D721Med (cell line): ENCODE measurements around the gene C1orf226.

Experiments used
- DNase-seq: peaks from one replicate; pipeline ENCODE4 v3.0.0; 2011; ENCODE audit warnings: low spot score; ENCODE audit not compliant: insufficient read length
- FAIRE-seq: peaks from 2 replicates; lab custom pipeline; 2011; peaks lifted over from hg19 to GRCh38; lab: Jason Lieb, UNC
- CTCF ChIP-seq: IDR thresholded peaks from 2 replicates; pipeline ENCODE4 v1.5.1; 2012; ENCODE audit warnings: mild to moderate bottlenecking, control low read depth; ENCODE audit not compliant: insufficient read depth; ENCODE audit errors: missing control alignments

The C1orf226 gene

GRCh38 chr1:162381383-162381782 is at the start of gene C1orf226:
Gene C1orf226 (plus strand): TSS chr1:162381728. CDS start chr1:162381902, 174 bp downstream.
- FAIRE-seq = no peak
- TF ChIP-seq CTCF = no peak
- DNase-seq = peak; percentile 8

DNA sequence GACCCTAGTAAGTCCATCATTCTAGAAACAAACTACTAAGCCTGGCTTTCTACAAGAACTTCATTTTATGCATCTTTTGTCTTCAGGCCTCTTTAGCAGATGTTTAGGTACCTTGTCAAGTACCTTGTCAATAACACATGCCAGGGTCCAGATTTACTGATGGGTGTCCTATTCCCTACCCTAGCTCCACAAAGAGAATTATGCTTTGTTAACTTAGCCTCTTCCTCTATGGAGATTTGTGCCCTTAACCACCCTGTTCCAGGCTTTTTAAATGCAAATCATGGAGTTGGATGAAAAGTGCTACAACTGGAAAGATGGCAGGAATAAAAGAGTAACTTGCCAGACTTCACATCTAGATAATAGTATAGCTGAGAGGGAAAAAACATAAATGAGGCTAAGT is 47.5 kb upstream of the C1orf226 start:
- no peak for TF ChIP-seq CTCF
- FAIRE-seq (no peak), DNase-seq (no peak)

DNA sequence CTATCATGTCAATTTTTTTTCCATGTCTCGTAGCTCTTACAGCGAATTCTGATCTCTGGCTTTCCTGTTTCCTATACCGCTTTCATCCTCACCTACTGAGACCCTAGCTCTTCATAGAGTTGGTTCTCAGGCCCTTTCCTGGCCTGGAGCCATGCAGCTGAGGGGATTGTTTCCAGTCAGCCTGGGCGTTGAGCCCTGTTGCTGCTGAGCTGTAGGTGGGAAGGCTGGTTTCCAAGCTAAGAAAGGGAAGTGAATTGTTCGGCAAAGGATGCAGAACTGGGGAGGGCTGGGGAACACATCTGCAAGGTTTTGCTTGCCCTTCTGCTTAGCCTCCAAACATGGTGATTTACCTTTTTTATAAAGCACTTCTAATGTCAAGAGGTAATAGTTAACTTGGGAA is 46.4 kb upstream of the C1orf226 start:
- DNase-seq (no peak), FAIRE-seq (no peak)
- TF ChIP-seq CTCF = no peak

DNA sequence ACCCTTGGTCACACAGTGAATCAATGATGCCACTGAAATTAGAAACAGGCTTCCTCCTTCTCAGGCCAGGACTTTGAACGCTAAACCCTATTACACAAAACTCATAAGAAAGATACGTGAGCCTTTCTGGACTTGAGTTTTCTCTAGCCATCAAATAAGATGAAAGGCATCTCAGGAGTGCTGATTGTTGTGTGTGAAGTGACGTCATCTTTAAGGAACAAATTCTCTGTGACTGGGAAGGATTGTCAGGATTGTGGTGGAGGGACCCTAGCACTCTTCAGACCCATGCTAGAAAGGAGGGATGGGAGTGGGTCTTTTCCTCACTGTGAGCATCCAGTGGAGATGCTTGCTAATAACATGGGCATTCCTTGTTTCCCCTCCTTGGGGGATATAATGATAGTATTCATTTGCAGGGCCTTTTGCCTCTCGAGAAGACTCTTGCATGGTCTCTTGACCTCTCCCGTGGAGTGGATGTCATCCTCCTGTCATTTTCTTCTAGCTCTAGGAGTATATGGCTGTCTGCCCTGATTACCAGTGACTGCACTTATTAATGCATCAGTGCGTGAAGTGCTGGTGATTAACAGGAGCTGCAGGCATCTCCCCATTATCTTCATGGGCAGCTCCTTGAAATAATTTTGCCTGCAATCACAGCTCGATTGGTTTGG is 44.8 kb upstream of the C1orf226 start:
- TF ChIP-seq CTCF = no peak
- FAIRE-seq (no peak), DNase-seq (no peak)

- no peak for FAIRE-seq
- no peak for TF ChIP-seq CTCF
- DNase-seq = no peak
Observed at GRCh38 chr1:162342452-162342983, 39.0 kb upstream of the C1orf226 start.

DNA sequence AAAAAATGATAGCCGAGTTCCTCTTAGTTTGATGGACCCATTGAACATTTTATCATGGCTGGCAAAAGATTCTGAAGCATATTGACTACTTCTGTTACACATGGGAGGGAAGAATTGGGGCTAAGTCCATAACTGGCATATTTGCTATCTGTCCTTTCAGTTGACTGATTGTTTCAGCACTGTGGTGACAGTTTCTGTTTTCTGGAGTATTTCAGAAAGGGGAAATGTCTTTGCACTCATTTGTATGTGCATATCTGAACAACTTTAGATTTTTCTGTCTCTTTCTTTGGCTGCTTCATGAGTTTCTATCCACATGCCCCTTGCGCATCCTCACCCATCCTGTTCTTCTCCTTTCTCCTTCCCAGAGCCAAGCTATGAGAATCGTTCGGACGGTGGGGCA is 38.1 kb upstream of the C1orf226 start:
- DNase-seq = no peak
- no peak for FAIRE-seq
- no peak for TF ChIP-seq CTCF

- no peak for TF ChIP-seq CTCF
- FAIRE-seq (no peak), DNase-seq (no peak)
Observed at GRCh38 chr1:162347281-162347680, 34.2 kb upstream of the C1orf226 start.
